Sigmoid colon (tissue), 7 donors: Measurements from ENCODE around the gene KLRK1. TPM values are rescaled to one million over a fixed set of nuclear protein-coding genes. Genes with fewer than 3 reads are reported as not detected.

ENCODE experiments used
- DNase-seq: peaks from one replicate; pipeline ENCODE4 v3.0.0-alpha.2; 2019
- H3K27ac ChIP-seq, 4 donors: fragments of 200-600 bp; sonication (generic); one replicate each; pipeline ENCODE4 v1.5.1; 2016 to 2019; ENCODE audit warnings: mild to moderate bottlenecking in 1 of 4
- H3K27me3 ChIP-seq, 3 donors: fragments of 200-600 bp; sonication (generic); one replicate each; pipeline ENCODE4 v1.5.1; 2019; ENCODE audit warnings: mild to moderate bottlenecking in 1 of 3
- H3K36me3 ChIP-seq, 4 donors: fragments of 200-600 bp; sonication (generic); one replicate each; pipeline ENCODE4 v1.5.1; 2016 to 2019
- H3K4me1 ChIP-seq, 4 donors: fragments of 200-600 bp; sonication (generic); one replicate each; pipeline ENCODE4 v1.5.1; 2017 to 2019
- H3K4me3 ChIP-seq, 4 donors: fragments of 200-600 bp; sonication (generic); one replicate each; pipeline ENCODE4 v1.5.1; 2017 to 2019; ENCODE audit warnings: mild to moderate bottlenecking in 2 of 4, moderate library complexity in 1 of 4
- H3K9me3 ChIP-seq, 4 donors: fragments of 200-600 bp in 3 of 4; sonication (generic) in 3 of 4; one replicate each; pipeline versions ENCODE4 v1.5.1 to v1.6.1; 2013 to 2019
- EP300 ChIP-seq, 4 donors: sonication (generic); formaldehyde crosslinking; IDR thresholded peaks; one replicate each; pipeline ENCODE4 v1.6.1; 2017; ENCODE audit warnings: antibody characterized with exemption in 4 of 4
- POLR2A ChIP-seq, 2 donors: fragments of 450-650 bp; IDR thresholded peaks; one replicate each; pipeline ENCODE4 v1.6.1; 2016; ENCODE audit warnings: antibody characterized with exemption in 2 of 2, mild to moderate bottlenecking in 2 of 2, moderate library complexity in 2 of 2
- POLR2AphosphoS5 ChIP-seq, 4 donors: sonication (generic); formaldehyde crosslinking; IDR thresholded peaks; one replicate each; pipeline ENCODE4 v1.6.1; 2017; ENCODE audit warnings: antibody characterized with exemption in 4 of 4
- WGBS, 2 donors: extraction: QIAGEN DNeasy Blood & Tissue Kit; methylation state at CpG; one replicate each; pipeline ENCODE4 v1.1.7; 2013; 5-methylcytosine and 5-hydroxymethylcytosine counted together
- intact Hi-C: fragments of 100-400 bp; cut with DNase I; formaldehyde crosslinking; loops from one replicate; pipeline ENCODE4 v1.15.1; 2023
- polyA plus RNA-seq, 3 donors: library from polyadenylated mRNA; stranded (reverse); fragments of 200-250 nt; gene quantifications; one replicate each; pipeline ENCODE4 v1.2.3, GENCODE V29; 2013
- total RNA-seq, 4 donors: library from RNA; depleted of rRNA; stranded (reverse); fragments of >200 nt; gene quantifications; one replicate each; pipeline ENCODE4 v1.1.0, GENCODE V29; 2016
- TF ChIP-seq, protein P1 (sequence below), 4 experiments: fragments of 450-650 bp in 3 of 4; fragments of 200-600 bp in 1 of 4; IDR thresholded peaks; one replicate each; pipeline ENCODE4 v1.5.1; 2016 to 2019; ENCODE audit warnings: antibody characterized with exemption in 4 of 4, mild to moderate bottlenecking in 3 of 4, moderate library complexity in 2 of 4
- donor health status: healthy with polysubstance abuse.
- donor health status: Bipolar disorder and iron deficiency.
- donor health status: healthy.

The KLRK1 gene
- total and polyA plus RNA-seq, 7 donors: 0.33 to 16.0 (median 1.8) TPM; not detected in 2

DNA sequence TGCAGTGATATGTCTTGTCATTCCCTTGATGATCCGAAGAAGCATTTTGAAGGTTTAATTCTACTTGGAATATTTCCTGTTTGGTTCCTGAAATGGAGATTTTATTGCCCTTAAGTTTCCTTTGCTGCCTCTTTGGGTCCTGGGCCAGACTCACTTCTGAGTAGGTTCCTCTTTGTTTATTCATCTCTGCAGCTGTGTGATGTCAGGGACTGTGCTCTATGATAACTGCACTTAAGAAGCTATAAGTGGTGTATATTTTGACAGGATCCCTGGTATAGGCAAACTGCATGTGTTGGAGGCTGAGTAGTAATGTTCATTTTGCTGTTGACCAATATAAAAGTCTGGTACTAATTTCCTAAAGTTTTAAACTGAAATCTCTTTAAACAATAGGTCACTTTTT, 19.6 kb upstream of the KLRK1 start, which contains the start of gene KLRC4:
Gene KLRC4 (minus strand): TSS at position 366 of the 400 bp plus-strand sequence. CDS start 182 bp downstream, at position 184.
- TF ChIP-seq POLR2A (IDR thresholded peaks at IDR 0.05): no peak
- no peak for TF ChIP-seq EP300 (IDR thresholded peaks at IDR 0.05)
- TF ChIP-seq, protein P1, sequence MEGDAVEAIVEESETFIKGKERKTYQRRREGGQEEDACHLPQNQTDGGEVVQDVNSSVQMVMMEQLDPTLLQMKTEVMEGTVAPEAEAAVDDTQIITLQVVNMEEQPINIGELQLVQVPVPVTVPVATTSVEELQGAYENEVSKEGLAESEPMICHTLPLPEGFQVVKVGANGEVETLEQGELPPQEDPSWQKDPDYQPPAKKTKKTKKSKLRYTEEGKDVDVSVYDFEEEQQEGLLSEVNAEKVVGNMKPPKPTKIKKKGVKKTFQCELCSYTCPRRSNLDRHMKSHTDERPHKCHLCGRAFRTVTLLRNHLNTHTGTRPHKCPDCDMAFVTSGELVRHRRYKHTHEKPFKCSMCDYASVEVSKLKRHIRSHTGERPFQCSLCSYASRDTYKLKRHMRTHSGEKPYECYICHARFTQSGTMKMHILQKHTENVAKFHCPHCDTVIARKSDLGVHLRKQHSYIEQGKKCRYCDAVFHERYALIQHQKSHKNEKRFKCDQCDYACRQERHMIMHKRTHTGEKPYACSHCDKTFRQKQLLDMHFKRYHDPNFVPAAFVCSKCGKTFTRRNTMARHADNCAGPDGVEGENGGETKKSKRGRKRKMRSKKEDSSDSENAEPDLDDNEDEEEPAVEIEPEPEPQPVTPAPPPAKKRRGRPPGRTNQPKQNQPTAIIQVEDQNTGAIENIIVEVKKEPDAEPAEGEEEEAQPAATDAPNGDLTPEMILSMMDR (IDR thresholded peaks at IDR 0.05): no peak
- no peak for TF ChIP-seq POLR2AphosphoS5 (IDR thresholded peaks at IDR 0.05)
- Histone ChIP-seq H3K36me3 (no peaks in the 10 kb centered on the region), H3K27ac (no peak within 1 kb of the TSS), H3K4me3 (no peak within 1 kb of the TSS), H3K27me3 (no peaks in the 10 kb centered on the region), H3K4me1 (peaks cover 0 to 5% (median 0%) of the 10 kb centered on the region in 4 donors), H3K9me3 (no peaks in the 10 kb centered on the region)
- 0 to 13% methylated on average over 1 of the region's 1 CpG for WGBS, 2 donors
- DNase-seq: no peak
- intact Hi-C loops: no loop called here

DNA sequence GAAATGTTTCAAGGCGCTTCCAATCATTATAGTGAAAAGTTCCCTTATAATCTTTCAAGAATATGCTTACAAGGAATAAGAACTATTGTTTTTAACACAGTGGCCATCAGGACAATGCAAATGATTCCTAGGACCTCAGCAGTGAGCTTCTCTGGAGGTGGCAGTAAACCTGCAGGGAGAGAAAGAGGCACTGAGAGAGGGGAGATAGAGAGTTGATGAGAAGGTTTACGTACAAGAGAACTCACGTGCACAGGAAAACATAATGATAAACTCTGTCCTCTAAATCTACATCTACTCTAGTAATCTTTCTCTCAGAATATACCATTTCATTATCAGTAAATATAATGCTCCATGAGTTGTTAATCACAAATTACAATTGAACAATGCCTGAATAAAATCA, 19.0 kb upstream of the KLRK1 start:
- peaks cover 0 to 5% (median 0%) of the 10 kb centered on the region in 4 donors for H3K4me1 ChIP-seq
- H3K36me3 ChIP-seq: no peaks in the 10 kb centered on the region
- no peaks in the 10 kb centered on the region for H3K9me3 ChIP-seq
- intact Hi-C loops: no loop called here
- no peak for DNase-seq
- no peak overlapping the region for H3K27ac ChIP-seq
- TF ChIP-seq, protein P1 (IDR thresholded peaks at IDR 0.05): no peak
- TF ChIP-seq EP300 (IDR thresholded peaks at IDR 0.05): no peak
- TF ChIP-seq POLR2AphosphoS5 (IDR thresholded peaks at IDR 0.05): no peak
- no peak for TF ChIP-seq POLR2A (IDR thresholded peaks at IDR 0.05)
- no peaks in the 10 kb centered on the region for H3K27me3 ChIP-seq
- H3K4me3 ChIP-seq: no peak overlapping the region
- 45 to 81% methylated on average over 3 of the region's 3 CpGs for WGBS, 2 donors

DNA sequence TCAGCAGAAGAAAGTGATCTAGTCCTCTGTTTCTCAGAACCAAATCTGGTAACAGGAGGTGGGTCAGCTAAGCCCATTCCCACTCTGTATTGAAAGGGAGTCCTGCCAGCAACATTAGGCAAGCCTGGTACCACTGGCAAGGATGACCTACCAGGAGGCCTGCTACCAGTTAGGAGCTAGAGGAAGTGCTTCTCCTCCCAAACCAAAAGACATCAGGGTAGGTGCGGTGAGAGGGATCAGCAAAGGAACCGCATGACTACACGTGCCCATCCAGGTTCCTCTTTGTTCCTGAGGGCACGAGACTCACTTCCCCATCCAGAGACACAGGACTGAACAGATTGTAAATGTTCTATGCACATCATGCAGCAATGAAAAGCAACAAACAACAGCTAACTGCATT, 16.9 kb upstream of the KLRK1 start:
- DNase-seq: peak; percentile 63
- H3K36me3 ChIP-seq: no peaks in the 10 kb centered on the region
- H3K4me1 ChIP-seq: peaks cover 0 to 5% (median 0%) of the 10 kb centered on the region in 4 donors
- no peaks in the 10 kb centered on the region for H3K9me3 ChIP-seq
- TF ChIP-seq POLR2AphosphoS5 (IDR thresholded peaks at IDR 0.05) (no peak), POLR2A (IDR thresholded peaks at IDR 0.05) (no peak), EP300 (IDR thresholded peaks at IDR 0.05) (no peak)
- TF ChIP-seq, protein P1 (IDR thresholded peaks at IDR 0.05): no peak
- H3K27ac ChIP-seq: no peak overlapping the region
- H3K4me3 ChIP-seq: no peak overlapping the region
- H3K27me3 ChIP-seq: no peaks in the 10 kb centered on the region
- 49 to 77% methylated on average over 4 of the region's 4 CpGs for WGBS, 2 donors
- intact Hi-C loops: no loop called here

DNA sequence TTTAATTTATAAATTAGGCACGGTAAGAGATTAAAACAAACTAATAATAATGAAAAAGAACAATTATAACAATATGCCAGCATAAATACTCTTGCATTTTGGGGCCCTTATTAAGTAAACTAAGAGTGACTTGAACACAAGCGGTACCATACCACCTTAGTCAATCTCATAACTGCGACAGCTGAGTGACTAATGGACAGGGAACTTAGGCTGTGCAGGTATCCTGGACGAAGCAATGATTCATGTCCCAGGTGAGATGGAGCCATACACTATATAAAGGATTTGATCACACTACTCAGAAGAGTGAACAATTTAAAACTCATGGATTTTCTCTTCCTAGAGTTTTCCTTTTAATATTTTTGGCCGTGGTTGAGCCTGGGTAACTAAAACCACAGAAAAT, 15.5 kb upstream of the KLRK1 start:
- intact Hi-C loops: no loop called here
- TF ChIP-seq POLR2A (IDR thresholded peaks at IDR 0.05): no peak
- TF ChIP-seq, protein P1 (IDR thresholded peaks at IDR 0.05): no peak
- no peak for TF ChIP-seq POLR2AphosphoS5 (IDR thresholded peaks at IDR 0.05)
- TF ChIP-seq EP300 (IDR thresholded peaks at IDR 0.05): no peak
- no peaks in the 10 kb centered on the region for H3K9me3 ChIP-seq
- H3K4me1 ChIP-seq: peaks cover 0 to 5% (median 0%) of the 10 kb centered on the region in 4 donors
- H3K4me3 ChIP-seq: no peak overlapping the region
- no peaks in the 10 kb centered on the region for H3K27me3 ChIP-seq
- no peaks in the 10 kb centered on the region for H3K36me3 ChIP-seq
- H3K27ac ChIP-seq: no peak overlapping the region
- 93 to 96% methylated on average over 5 of the region's 5 CpGs for WGBS, 2 donors
- DNase-seq: no peak

DNA sequence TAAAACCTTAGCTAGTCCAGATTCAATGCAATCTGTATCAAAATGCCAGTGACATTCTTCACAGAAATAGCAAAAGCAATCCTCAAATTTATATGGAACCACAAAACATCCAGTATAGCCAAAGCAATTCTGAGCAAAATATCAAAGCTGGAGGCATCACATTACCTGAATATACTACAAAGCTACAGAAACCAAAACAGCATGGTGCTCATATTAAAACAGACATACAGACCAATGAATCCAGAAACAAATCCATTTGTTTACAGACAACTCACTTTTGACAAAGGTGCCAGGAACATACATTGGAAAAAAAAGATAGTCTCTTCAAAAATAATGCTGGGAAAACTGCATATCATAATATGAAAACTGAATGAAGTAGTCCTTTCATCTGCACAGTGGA, 15.0 kb upstream of the KLRK1 start:
- TF ChIP-seq, protein P1 (IDR thresholded peaks at IDR 0.05): no peak
- TF ChIP-seq POLR2A (IDR thresholded peaks at IDR 0.05) (no peak), EP300 (IDR thresholded peaks at IDR 0.05) (no peak), POLR2AphosphoS5 (IDR thresholded peaks at IDR 0.05) (no peak)
- Histone ChIP-seq H3K4me1 (peaks cover 0 to 5% (median 0%) of the 10 kb centered on the region in 4 donors), H3K27me3 (no peaks in the 10 kb centered on the region), H3K36me3 (no peaks in the 10 kb centered on the region), H3K9me3 (no peaks in the 10 kb centered on the region), H3K4me3 (no peak overlapping the region), H3K27ac (no peak overlapping the region)
- DNase-seq: no peak
- intact Hi-C loops: no loop called here
